PC-3 (cell line): ENCODE measurements around the gene GAS7.

Experiments used
- CTCF ChIP-seq: fragments of 300-600 bp; sonication (generic); conservative IDR thresholded peaks from 2 replicates; pipeline ENCODE4 v1.5.1; 2017; ENCODE audit warnings: antibody characterized with exemption, low read depth, mild to moderate bottlenecking, low read length
- EZH2 ChIP-seq: fragments of 300-600 bp; sonication (generic); IDR thresholded peaks from one replicate; pipeline ENCODE4 v1.6.1; 2017; ENCODE audit warnings: antibody characterized with exemption, mild to moderate bottlenecking, low read length; ENCODE audit not compliant: unreplicated experiment
- EZH2phosphoT487 ChIP-seq: fragments of 300-600 bp; sonication (generic); IDR thresholded peaks from 2 replicates; pipeline ENCODE4 v1.6.1; 2018; ENCODE audit warnings: mild to moderate bottlenecking, antibody characterized with exemption, low read length, borderline replicate concordance

GRCh38 chr17:9991351-9991750 is 207.1 kb downstream of the GAS7 start:
- TF ChIP-seq CTCF: no peak
- TF ChIP-seq EZH2phosphoT487: no peak
- no peak for TF ChIP-seq EZH2
